Measurements from ENCODE around the gene MYO5C. TPM values are rescaled to one million over a fixed set of nuclear protein-coding genes. Genes with fewer than 3 reads are reported as not detected.

MYO5C gene
- total RNA-seq, 3 donors from 2014 or later = 16.6 to 71.3 (median 51.5) TPM

- no peak for DNase-seq (ENCODE audit: low spot score in 2 of 2)
- intact Hi-C loops (cut with DNase I; ENCODE audit: low total_unique reads) = no loop called here
- no peaks in the 10 kb centered on the region for H3K9me3 ChIP-seq
- no peaks in the 10 kb centered on the region for H3K4me1 ChIP-seq
- H3K4me3 ChIP-seq = no peak overlapping the region
- no peaks in the 10 kb centered on the region for H3K27me3 ChIP-seq
- H3K36me3 ChIP-seq = no peaks in the 10 kb centered on the region
- H3K27ac ChIP-seq = no peak overlapping the region
- TF ChIP-seq CTCF (IDR thresholded peaks at IDR 0.05) (no peak), POLR2A (IDR thresholded peaks at IDR 0.05) (no peak), POLR2AphosphoS5 (IDR thresholded peaks at IDR 0.05) (no peak)
Measured at GRCh38 chr15:52214553-52214952, 81.1 kb downstream of the MYO5C start.

GRCh38 chr15:52213206-52213605, 82.4 kb downstream of the MYO5C start:
- no peak for TF ChIP-seq POLR2A (IDR thresholded peaks at IDR 0.05)
- intact Hi-C loops (cut with DNase I; ENCODE audit: low total_unique reads) = no loop called here
- no peak for DNase-seq (ENCODE audit: low spot score in 2 of 2)
- Histone ChIP-seq H3K36me3 (no peaks in the 10 kb centered on the region), H3K27ac (no peak overlapping the region), H3K27me3 (no peaks in the 10 kb centered on the region), H3K4me3 (no peak overlapping the region), H3K9me3 (no peaks in the 10 kb centered on the region), H3K4me1 (no peaks in the 10 kb centered on the region)

- no peak for DNase-seq (ENCODE audit: low spot score in 2 of 2)
- Histone ChIP-seq H3K27ac (no peak overlapping the region), H3K36me3 (no peaks in the 10 kb centered on the region)
Measured at GRCh38 chr15:52208306-52208946, 87.2 kb downstream of the MYO5C start.

GRCh38 chr15:52207191-52207590, 88.4 kb downstream of the MYO5C start:
- no peak for DNase-seq (ENCODE audit: low spot score in 2 of 2)
- Histone ChIP-seq H3K9me3 (no peaks in the 10 kb centered on the region), H3K27ac (no peak overlapping the region), H3K27me3 (no peaks in the 10 kb centered on the region), H3K36me3 (no peaks in the 10 kb centered on the region), H3K4me1 (no peaks in the 10 kb centered on the region), H3K4me3 (no peak overlapping the region)
- intact Hi-C loops (cut with DNase I; ENCODE audit: low total_unique reads) = no loop called here
- TF ChIP-seq POLR2AphosphoS5 (IDR thresholded peaks at IDR 0.05) (no peak), CTCF (IDR thresholded peaks at IDR 0.05) (no peak), POLR2A (IDR thresholded peaks at IDR 0.05) (no peak)

More at GRCh38 chr15:52208306-52208946, 87.2 kb downstream of the MYO5C start:
- H3K9me3 ChIP-seq = no peaks in the 10 kb centered on the region
- no peak overlapping the region for H3K4me3 ChIP-seq
- intact Hi-C loops (cut with DNase I; ENCODE audit: low total_unique reads) = no loop called here
- no peaks in the 10 kb centered on the region for H3K27me3 ChIP-seq
- H3K4me1 ChIP-seq = no peaks in the 10 kb centered on the region
- TF ChIP-seq POLR2A (IDR thresholded peaks at IDR 0.05) (no peak), CTCF (IDR thresholded peaks at IDR 0.05) (peak; percentile 15 to 39 (median 30)), POLR2AphosphoS5 (IDR thresholded peaks at IDR 0.05) (no peak)

GRCh38 chr15:52206446-52206845, 89.2 kb downstream of the MYO5C start:
- intact Hi-C loops (cut with DNase I; ENCODE audit: low total_unique reads) = no loop called here
- H3K4me3 ChIP-seq = no peak overlapping the region

More at GRCh38 chr15:52206446-52206845, 89.2 kb downstream of the MYO5C start:
- no peak for TF ChIP-seq POLR2AphosphoS5 (IDR thresholded peaks at IDR 0.05)
- TF ChIP-seq POLR2A (IDR thresholded peaks at IDR 0.05) = no peak
- no peak for TF ChIP-seq CTCF (IDR thresholded peaks at IDR 0.05)
- no peak for DNase-seq (ENCODE audit: low spot score in 2 of 2)
- H3K27ac ChIP-seq = no peak overlapping the region
- H3K36me3 ChIP-seq = no peaks in the 10 kb centered on the region
- no peaks in the 10 kb centered on the region for H3K4me1 ChIP-seq
- no peaks in the 10 kb centered on the region for H3K27me3 ChIP-seq
- no peaks in the 10 kb centered on the region for H3K9me3 ChIP-seq

Measured in breast epithelium (tissue), 4 donors.